Upper lobe of right lung (tissue), 1 donor: ENCODE measurements around the gene TRMT13. TPM values are rescaled to one million over a fixed set of nuclear protein-coding genes. Genes with fewer than 3 reads are reported as not detected.

ENCODE experiments used
- ATAC-seq: fragments of 200-7000 bp; cut with Tn5 transposase; one replicate; pipeline ENCODE4 v1.9.1; 2020; ENCODE audit warnings: mild to moderate bottlenecking, moderate library complexity
- DNase-seq: peaks from one replicate; pipeline ENCODE4 v3.0.0-alpha.2; 2020
- H3K27ac ChIP-seq: fragments of 200-600 bp; one replicate; pipeline ENCODE4 v1.8.0; 2022
- H3K27me3 ChIP-seq: fragments of 200-600 bp; one replicate; pipeline ENCODE4 v1.8.0; 2022; ENCODE audit warnings: mild to moderate bottlenecking
- H3K36me3 ChIP-seq: fragments of 200-600 bp; one replicate; pipeline ENCODE4 v1.8.0; 2022
- H3K4me1 ChIP-seq: fragments of 200-600 bp; one replicate; pipeline ENCODE4 v1.8.0; 2022
- H3K4me3 ChIP-seq: fragments of 200-600 bp; one replicate; pipeline ENCODE4 v1.8.0; 2022; ENCODE audit warnings: mild to moderate bottlenecking
- H3K9me3 ChIP-seq: fragments of 200-600 bp; one replicate; pipeline ENCODE4 v1.8.0; 2022
- intact Hi-C: fragments of 100-400 bp; cut with DNase I; formaldehyde crosslinking; loops from one replicate; pipeline ENCODE4 v1.11.0; 2022
- total RNA-seq: library from RNA; stranded (reverse); fragmentation: NEBNext Ultra II Directional; extraction: Animal tissue kit (Norgen Biotek cat#: 25700); gene quantifications from one replicate; pipeline ENCODE4 v1.2.1, GENCODE V29; 2021
- TF ChIP-seq, protein P1 (sequence below): fragments of 200-600 bp; IDR thresholded peaks from one replicate; pipeline ENCODE4 v1.8.0; 2022; ENCODE audit warnings: antibody characterized with exemption
- donor health status: DM: no; HTN: yes; CAD: no; lungs with severe emphysema.

TRMT13 gene
- total RNA-seq, 1 donor from 2014 or later = 12.4 TPM

DNA sequence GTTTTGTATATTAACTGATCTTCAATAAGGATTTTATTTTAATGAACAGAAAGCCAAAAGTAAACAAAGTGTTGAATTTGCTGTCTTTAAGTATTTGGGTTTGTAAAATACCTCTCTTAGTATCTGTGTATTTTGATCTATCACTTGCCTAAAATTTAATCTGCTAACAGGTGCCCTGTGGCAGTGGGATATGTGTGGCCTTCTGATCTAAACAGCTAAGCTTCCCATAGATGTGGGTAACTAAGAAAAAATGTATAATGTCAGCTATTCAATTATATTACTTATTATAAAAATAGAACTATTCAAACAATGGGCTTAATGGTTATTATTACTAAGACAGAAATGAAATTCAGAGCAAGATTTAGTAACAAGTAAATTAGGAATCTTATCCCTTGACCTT, 29.9 kb downstream of the TRMT13 start:
- Histone ChIP-seq H3K27me3 (no peaks in the 10 kb centered on the region), H3K9me3 (no peaks in the 10 kb centered on the region), H3K36me3 (no peaks in the 10 kb centered on the region), H3K4me1 (no peaks in the 10 kb centered on the region), H3K4me3 (no peak overlapping the region), H3K27ac (no peak overlapping the region)
- DNase-seq (no peak), ATAC-seq (no peak)
- TF ChIP-seq, protein P1, sequence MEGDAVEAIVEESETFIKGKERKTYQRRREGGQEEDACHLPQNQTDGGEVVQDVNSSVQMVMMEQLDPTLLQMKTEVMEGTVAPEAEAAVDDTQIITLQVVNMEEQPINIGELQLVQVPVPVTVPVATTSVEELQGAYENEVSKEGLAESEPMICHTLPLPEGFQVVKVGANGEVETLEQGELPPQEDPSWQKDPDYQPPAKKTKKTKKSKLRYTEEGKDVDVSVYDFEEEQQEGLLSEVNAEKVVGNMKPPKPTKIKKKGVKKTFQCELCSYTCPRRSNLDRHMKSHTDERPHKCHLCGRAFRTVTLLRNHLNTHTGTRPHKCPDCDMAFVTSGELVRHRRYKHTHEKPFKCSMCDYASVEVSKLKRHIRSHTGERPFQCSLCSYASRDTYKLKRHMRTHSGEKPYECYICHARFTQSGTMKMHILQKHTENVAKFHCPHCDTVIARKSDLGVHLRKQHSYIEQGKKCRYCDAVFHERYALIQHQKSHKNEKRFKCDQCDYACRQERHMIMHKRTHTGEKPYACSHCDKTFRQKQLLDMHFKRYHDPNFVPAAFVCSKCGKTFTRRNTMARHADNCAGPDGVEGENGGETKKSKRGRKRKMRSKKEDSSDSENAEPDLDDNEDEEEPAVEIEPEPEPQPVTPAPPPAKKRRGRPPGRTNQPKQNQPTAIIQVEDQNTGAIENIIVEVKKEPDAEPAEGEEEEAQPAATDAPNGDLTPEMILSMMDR = no peak
- intact Hi-C loops = no loop called here

DNA sequence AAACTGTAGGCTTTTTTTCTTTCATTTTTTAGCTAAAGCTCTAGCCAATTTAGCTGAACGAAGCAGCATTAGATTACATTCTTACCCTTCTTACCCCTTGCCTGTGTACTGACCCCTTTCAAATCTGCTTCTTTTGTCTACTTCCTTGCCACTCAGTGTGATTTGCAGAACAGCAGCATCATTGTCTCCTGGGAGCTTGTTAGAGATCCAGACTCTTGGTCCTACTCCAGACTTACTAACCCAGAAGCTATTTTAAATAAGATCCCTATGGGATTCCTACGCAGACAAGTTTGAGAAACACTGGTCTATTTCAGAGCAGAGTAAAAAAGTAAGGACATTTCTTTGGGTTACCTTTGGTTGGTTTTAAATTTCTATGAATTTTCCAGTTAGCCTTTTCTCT, 31.3 kb downstream of the TRMT13 start:
- Histone ChIP-seq H3K4me1 (no peaks in the 10 kb centered on the region), H3K27ac (no peak overlapping the region), H3K9me3 (no peaks in the 10 kb centered on the region), H3K27me3 (no peaks in the 10 kb centered on the region), H3K4me3 (no peak overlapping the region), H3K36me3 (no peaks in the 10 kb centered on the region)
- TF ChIP-seq, protein P1 = no peak
- intact Hi-C loops = no loop called here
- DNase-seq = no peak
- no peak for ATAC-seq

DNA sequence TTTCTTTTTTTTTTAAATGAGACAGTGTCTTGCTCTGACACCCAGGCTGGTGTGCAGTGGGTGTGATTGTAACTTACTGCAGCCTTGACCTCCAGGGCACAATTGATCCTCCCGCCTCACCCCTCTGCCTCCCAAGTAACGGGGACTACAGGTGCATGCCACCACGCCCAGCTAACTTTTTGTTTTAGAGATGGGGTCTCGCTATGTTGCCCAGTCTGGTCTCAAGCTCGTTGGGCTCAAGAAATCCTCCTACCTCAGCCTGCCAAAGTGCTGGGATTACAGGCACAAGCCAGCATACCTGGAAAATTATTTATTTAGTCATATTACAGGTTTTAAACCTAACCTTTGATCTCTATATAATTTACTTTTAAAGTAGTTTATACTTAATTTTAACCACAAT, 31.7 kb downstream of the TRMT13 start:
- TF ChIP-seq, protein P1 = no peak
- H3K4me1 ChIP-seq = no peaks in the 10 kb centered on the region
- H3K4me3 ChIP-seq = no peak overlapping the region
- no peaks in the 10 kb centered on the region for H3K27me3 ChIP-seq
- intact Hi-C loops = no loop called here
- H3K27ac ChIP-seq = no peak overlapping the region
- DNase-seq (no peak), ATAC-seq (no peak)
- no peaks in the 10 kb centered on the region for H3K9me3 ChIP-seq
- H3K36me3 ChIP-seq = no peaks in the 10 kb centered on the region

DNA sequence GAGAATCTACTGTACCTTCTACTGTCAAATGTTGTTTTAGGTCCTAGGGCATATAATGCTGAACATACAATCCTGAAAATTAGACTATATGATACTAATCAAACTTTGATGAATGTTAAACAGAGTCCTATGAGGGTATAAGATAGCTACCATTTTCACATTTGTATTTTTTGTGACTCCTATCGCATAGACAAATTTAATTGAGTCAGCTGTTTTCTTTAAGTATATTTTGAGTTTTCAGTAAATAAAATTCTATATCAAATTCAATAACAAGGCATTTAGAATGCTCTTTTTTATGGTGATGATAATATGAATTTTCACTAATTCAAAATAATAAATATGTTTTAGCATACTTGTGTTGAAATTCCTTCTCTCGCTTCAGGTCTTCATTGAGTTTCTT, 35.1 kb downstream of the TRMT13 start:
- DNase-seq = no peak
- H3K9me3 ChIP-seq = no peaks in the 10 kb centered on the region
- no peak overlapping the region for H3K27ac ChIP-seq
- ATAC-seq = no peak
- TF ChIP-seq, protein P1 = no peak
- H3K27me3 ChIP-seq = no peaks in the 10 kb centered on the region
- intact Hi-C loops = no loop called here
- no peaks in the 10 kb centered on the region for H3K36me3 ChIP-seq
- no peak overlapping the region for H3K4me3 ChIP-seq
- H3K4me1 ChIP-seq = no peaks in the 10 kb centered on the region

DNA sequence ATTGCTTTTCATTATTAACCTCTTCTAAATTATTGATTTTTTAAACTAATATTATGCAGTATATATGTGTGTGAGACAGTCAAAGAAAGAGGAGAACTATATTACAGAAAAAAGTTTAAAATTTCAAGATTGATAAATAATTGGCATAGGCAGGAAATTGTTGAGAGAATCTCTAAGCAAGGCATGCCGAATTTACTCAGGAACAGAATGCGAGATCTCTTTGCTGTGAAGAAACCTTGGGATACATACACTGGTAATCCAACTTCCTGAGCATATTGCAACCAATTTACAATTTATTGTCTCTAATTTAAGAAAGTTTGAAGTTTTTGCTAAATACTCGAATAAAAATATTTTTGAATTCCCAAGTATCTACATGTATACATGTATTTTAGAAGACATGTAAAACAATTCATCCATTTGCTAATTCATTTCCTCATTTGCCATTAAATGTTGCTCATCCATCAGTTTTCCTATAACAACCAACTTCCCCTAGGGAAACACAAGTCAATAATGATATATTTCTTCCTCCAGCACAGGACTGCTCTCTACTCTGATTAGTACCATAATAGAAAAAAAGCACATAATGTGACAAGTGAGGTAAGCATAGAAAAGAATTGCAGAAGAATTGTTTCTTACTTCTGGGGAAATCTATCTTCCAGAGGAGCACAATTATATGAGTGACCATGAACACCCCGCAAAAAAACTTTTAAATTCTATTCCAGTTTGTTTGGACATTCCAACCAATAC, 44.5 kb downstream of the TRMT13 start:
- H3K27ac ChIP-seq = no peak overlapping the region
- ATAC-seq (no peak), DNase-seq (no peak)
- TF ChIP-seq, protein P1 = no peak
- no peaks in the 10 kb centered on the region for H3K36me3 ChIP-seq
- H3K27me3 ChIP-seq = no peaks in the 10 kb centered on the region
- intact Hi-C loops = no loop called here
- no peaks in the 10 kb centered on the region for H3K4me1 ChIP-seq
- no peaks in the 10 kb centered on the region for H3K9me3 ChIP-seq
- H3K4me3 ChIP-seq = no peak overlapping the region

DNA sequence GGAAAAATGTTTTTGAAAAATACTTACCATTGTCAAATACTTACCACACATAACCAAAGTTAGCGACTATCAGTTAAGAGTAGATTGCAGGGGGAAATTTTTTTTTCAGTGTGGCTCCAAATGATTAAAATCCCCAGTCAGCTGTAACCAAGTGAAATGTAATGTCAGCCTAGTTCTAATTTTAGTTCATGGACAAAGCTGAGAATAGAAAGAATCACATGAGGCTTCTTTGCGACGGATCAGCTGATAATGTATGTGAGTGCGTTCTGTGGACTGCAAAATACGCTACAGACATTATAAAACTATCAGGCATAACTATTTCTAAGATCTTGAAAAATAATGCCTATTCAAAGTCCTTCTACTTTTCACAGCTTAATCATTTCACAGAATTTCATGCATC, 45.1 kb downstream of the TRMT13 start, which contains the start of gene LRRC39:
Gene LRRC39 (minus strand): TSS at position 166 of the 400 bp plus-strand sequence. CDS start 9,740 bp downstream, outside the sequence.
- Histone ChIP-seq H3K36me3 (no peaks in the 10 kb centered on the region), H3K27me3 (no peaks in the 10 kb centered on the region), H3K4me1 (no peaks in the 10 kb centered on the region), H3K4me3 (no peak within 1 kb of the TSS), H3K9me3 (no peaks in the 10 kb centered on the region), H3K27ac (no peak within 1 kb of the TSS)
- no peak for ATAC-seq
- TF ChIP-seq, protein P1 = no peak
- no peak for DNase-seq
- intact Hi-C loops = no loop called here
